Heart right ventricle (tissue), 16 donors: ENCODE data around the gene CLMN. TPM values are rescaled to one million over a fixed set of nuclear protein-coding genes. Genes with fewer than 3 reads are reported as not detected.
"Not testable (repeated sequence)": the region's sequence is repeated elsewhere in the genome, so short reads cannot be mapped to it uniquely, and the experiment has no call there.

ENCODE experiments used
- ATAC-seq, 8 donors: fragments of 200-7000 bp; cut with Tn5 transposase; one replicate each; pipeline ENCODE4 v1.9.1; 2020; ENCODE audit warnings: mild to moderate bottlenecking in 8 of 8, moderate library complexity in 8 of 8, moderate number of reproducible peaks in 1 of 8
- DNase-seq, 2 donors: peaks; one replicate each; pipeline ENCODE4 v3.0.0-alpha.2; 2020
- H3K27ac ChIP-seq, 10 donors: fragments of 200-600 bp; sonication (generic) in 2 of 10; one replicate each; pipeline versions ENCODE4 v1.5.0 to v1.8.0; 2020 to 2022; ENCODE audit warnings: mild to moderate bottlenecking in 3 of 10
- H3K27me3 ChIP-seq, 7 donors: fragments of 200-600 bp; one replicate each; pipeline ENCODE4 v1.8.0; 2021 to 2022; ENCODE audit warnings: mild to moderate bottlenecking in 2 of 7
- H3K36me3 ChIP-seq, 9 donors: fragments of 200-600 bp; sonication (generic) in 1 of 9; one replicate each; pipeline versions ENCODE4 v1.5.0 to v1.8.0; 2020 to 2022; ENCODE audit warnings: mild to moderate bottlenecking in 2 of 9
- H3K4me1 ChIP-seq, 9 donors: fragments of 200-600 bp; sonication (generic) in 1 of 9; one replicate each; pipeline versions ENCODE4 v1.5.0 to v1.8.0; 2020 to 2022; ENCODE audit warnings: mild to moderate bottlenecking in 4 of 9
- H3K4me3 ChIP-seq, 10 donors: fragments of 200-600 bp; sonication (generic) in 2 of 10; one replicate each; pipeline versions ENCODE4 v1.5.0 to v1.8.0; 2020 to 2022; ENCODE audit warnings: mild to moderate bottlenecking in 7 of 10, moderate library complexity in 2 of 10
- H3K9me3 ChIP-seq, 11 donors: fragments of 200-600 bp in 10 of 11; sonication (generic) in 2 of 11; one replicate each; pipeline versions ENCODE4 v1.5.0 to v1.8.0; 2013 to 2022; ENCODE audit warnings: mild to moderate bottlenecking in 2 of 11, control low read depth in 1 of 11, moderate library complexity in 1 of 11
- WGBS, 2 donors: extraction: QIAGEN DNeasy Blood & Tissue Kit; methylation state at CpG; one replicate each; pipeline ENCODE4 v1.1.7; 2013; ENCODE audit warnings: inconsistent platforms in 1 of 2; 5-methylcytosine and 5-hydroxymethylcytosine counted together
- intact Hi-C, 10 donors: fragments of 100-400 bp; cut with DNase I; formaldehyde crosslinking; loops; one replicate each; pipeline versions ENCODE4 v1.11.1 to v1.14.2; 2022
- polyA plus RNA-seq, 2 donors: library from polyadenylated mRNA; stranded (reverse); fragments of 200-250 nt; gene quantifications; one replicate each; pipeline ENCODE4 v1.2.3, GENCODE V29; 2013
- total RNA-seq, 10 donors: library from RNA; stranded (reverse); fragmentation: NEBNext Ultra II Directional in 3 of 10; extraction: Animal tissue kit (Norgen Biotek cat#: 25700) in 3 of 10; gene quantifications; one replicate each; pipeline versions ENCODE4 v1.2.1 to v1.2.4, GENCODE V29; 2021 to 2023
- TF ChIP-seq, protein P1 (sequence below), 9 donors: fragments of 200-600 bp; sonication (generic) in 2 of 9; IDR thresholded peaks; one replicate each; pipeline versions ENCODE4 v1.5.0 to v1.8.0; 2021 to 2022; ENCODE audit warnings: antibody characterized with exemption in 9 of 9, mild to moderate bottlenecking in 5 of 9, moderate library complexity in 1 of 9
- donor health status: Arrhythmogenic right ventricular cardiomyopathy.
- donor health status: ischemic (EF 13 %, LVEDD 7.1; RV severe dilation, severe dysfunction).
- donor health status: healthy with polysubstance abuse.
- donor health status: DM: no; HTN: yes; CAD: no.
- donor health status: DM: no; HTN: no; CAD: no.
- donor health status: ischemic (EF 25% LVEDD 6.9; RV normal size, moderate dysfunction).
- donor health status: ischemic (EF 25% LVEDD 5.7; RV mildly dilated, moderate dysfunction).
- donor health status: healthy.
- donor health status: DM: yes; HTN: yes; CAD: no.
- donor health status: Ischemic cardiomyopathy.
- donor health status: ischemic (EF 35%, LVEDD 5.7; RV mildly dilated, moderate dysfunction).
- donor health status: nonischemic (EF 11% LVEDD 7.7; RV severe dilation, severe dysfunction).
- donor health status: DM: yes; HTN: yes; CAD: no.
- donor health status: PGD.
- donor health status: ischemic (EF 29% LVEDD 5.4; RV normal size, mild dysfunction).
- donor health status: nonischemic (EF 23%, LVEDD 6.1; RV moderate dilation, normal function).

CLMN gene
- total and polyA plus RNA-seq, 12 donors = 2.6 to 14.5 (median 5.9) TPM

DNA sequence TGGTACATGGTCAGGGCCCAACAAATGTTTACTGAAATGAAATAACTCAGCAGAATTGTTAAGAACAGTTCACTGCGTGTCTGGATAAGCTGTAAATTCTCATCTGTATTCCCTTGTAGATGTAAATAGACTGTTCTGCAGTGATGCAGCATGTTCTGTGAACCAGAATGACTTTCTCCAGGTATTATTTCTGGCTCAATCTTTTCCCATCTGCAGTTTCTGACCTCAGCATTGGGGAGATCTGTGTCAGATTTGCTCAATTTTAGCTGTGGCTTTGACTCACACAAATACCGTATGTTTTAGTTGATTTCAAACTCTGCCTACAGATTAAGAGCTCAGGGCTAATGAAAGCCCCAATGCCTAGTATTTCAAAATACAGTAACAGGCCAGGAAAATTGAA, 113.2 kb downstream of the CLMN start:
- TF ChIP-seq, protein P1, sequence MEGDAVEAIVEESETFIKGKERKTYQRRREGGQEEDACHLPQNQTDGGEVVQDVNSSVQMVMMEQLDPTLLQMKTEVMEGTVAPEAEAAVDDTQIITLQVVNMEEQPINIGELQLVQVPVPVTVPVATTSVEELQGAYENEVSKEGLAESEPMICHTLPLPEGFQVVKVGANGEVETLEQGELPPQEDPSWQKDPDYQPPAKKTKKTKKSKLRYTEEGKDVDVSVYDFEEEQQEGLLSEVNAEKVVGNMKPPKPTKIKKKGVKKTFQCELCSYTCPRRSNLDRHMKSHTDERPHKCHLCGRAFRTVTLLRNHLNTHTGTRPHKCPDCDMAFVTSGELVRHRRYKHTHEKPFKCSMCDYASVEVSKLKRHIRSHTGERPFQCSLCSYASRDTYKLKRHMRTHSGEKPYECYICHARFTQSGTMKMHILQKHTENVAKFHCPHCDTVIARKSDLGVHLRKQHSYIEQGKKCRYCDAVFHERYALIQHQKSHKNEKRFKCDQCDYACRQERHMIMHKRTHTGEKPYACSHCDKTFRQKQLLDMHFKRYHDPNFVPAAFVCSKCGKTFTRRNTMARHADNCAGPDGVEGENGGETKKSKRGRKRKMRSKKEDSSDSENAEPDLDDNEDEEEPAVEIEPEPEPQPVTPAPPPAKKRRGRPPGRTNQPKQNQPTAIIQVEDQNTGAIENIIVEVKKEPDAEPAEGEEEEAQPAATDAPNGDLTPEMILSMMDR (IDR thresholded peaks at IDR 0.05) = no peak
- H3K9me3 ChIP-seq = peaks cover 0 to 34% (median 4%) of the 10 kb centered on the region in 11 donors
- H3K4me3 ChIP-seq = no peak overlapping the region
- 93 to 97% methylated on average over 2 of the region's 2 CpGs for WGBS, 2 donors
- DNase-seq = no peak
- intact Hi-C loops = no loop called here
- no peak overlapping the region for H3K27ac ChIP-seq
- peaks cover 0 to 52% (median 7%) of the 10 kb centered on the region in 9 donors for H3K36me3 ChIP-seq
- H3K27me3 ChIP-seq = peaks cover 0 to 33% (median 8%) of the 10 kb centered on the region in 7 donors
- no peak for ATAC-seq
- no peaks in the 10 kb centered on the region for H3K4me1 ChIP-seq

DNA sequence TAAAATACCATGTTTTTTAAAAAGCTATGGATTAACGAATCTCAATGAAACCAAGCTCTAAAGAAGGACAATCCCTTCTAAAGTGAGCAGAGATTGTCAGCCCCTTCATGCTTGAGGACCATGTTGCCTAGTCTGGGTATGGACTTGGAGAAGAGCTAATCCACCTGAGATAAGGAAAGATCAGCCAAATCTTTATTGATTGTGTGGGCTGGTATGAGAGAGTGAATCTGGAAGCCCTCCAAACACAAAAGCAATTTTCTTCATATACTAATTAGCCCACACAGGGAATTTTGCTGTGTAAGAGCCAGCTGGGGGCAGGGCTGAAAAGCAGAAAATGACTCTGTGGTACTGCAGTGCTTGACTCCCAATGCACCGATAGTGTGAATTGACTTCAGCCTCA, 115.0 kb downstream of the CLMN start:
- Histone ChIP-seq H3K4me3 (no peak overlapping the region), H3K9me3 (peaks cover 0 to 34% (median 4%) of the 10 kb centered on the region in 11 donors), H3K27ac (no peak overlapping the region), H3K36me3 (peaks cover 0 to 50% (median 7%) of the 10 kb centered on the region in 9 donors), H3K4me1 (peaks cover 0 to 6% (median 0%) of the 10 kb centered on the region in 9 donors), H3K27me3 (peaks cover 0 to 31% (median 8%) of the 10 kb centered on the region in 7 donors)
- WGBS, 2 donors = 87 to 88% methylated on average over 2 of the region's 2 CpGs
- DNase-seq = no peak
- intact Hi-C loops = no loop called here
- TF ChIP-seq, protein P1 (IDR thresholded peaks at IDR 0.05) = no peak
- ATAC-seq = no peak

DNA sequence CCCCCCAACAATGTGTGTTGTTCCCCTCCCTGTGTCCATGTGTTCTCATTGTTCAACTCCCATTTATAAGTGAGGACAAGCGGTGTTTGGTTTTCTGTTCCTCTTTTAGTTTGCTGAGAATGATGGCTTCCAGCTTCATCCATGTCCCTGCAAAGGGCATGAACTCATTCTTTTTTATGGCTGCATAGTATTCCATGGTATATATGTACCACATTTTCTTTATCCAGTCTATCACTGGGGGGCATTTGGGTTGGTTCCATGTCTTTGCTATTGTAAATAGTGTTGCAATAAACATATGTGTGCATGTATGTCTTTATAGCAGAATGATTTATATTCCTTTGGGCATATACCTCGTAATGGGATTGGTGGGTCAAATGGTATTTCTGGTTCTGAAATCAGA, 118.0 kb downstream of the CLMN start:
- peaks cover 0 to 53% (median 24%) of the 10 kb centered on the region in 7 donors for H3K27me3 ChIP-seq
- H3K27ac ChIP-seq, H3K4me1 ChIP-seq, H3K4me3 ChIP-seq, intact Hi-C loops, DNase-seq, ATAC-seq: not testable (repeated sequence)
- 96 to 98% methylated on average over 2 of the region's 2 CpGs for WGBS, 2 donors
- H3K9me3 ChIP-seq = peaks cover 0 to 34% (median 4%) of the 10 kb centered on the region in 11 donors
- H3K36me3 ChIP-seq = peaks cover 0 to 36% (median 7%) of the 10 kb centered on the region in 9 donors

DNA sequence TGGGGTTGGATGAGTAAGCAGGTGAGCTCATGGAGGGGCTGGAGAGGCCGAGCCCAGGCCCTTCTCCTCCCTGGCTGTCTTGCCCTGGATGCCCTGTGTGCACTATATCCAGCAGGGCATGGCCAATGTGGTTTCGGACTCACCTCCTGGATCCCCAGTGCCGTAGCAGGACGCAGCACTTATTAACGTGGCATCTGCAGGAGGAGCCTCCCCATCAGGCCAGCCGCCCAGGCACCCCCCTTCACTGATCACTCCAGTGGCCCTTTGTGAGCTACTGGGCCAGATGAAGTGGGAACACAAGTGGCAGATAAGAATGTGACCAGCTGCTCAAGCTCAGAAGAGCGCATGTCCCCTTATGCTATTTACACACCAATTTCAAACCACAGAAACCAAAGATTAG, 119.3 kb downstream of the CLMN start:
- no peak overlapping the region for H3K4me3 ChIP-seq
- intact Hi-C loops = no loop called here
- TF ChIP-seq, protein P1 (IDR thresholded peaks at IDR 0.05) = no peak
- ATAC-seq = peak in 7 of 8 donors; percentile 70 to 93 (median 80)
- peaks cover 0 to 64% (median 34%) of the 10 kb centered on the region in 7 donors for H3K27me3 ChIP-seq
- DNase-seq = peak; percentile 32
- H3K9me3 ChIP-seq = peaks cover 0 to 25% (median 4%) of the 10 kb centered on the region in 11 donors
- H3K27ac ChIP-seq = no peak overlapping the region
- peaks cover 0 to 36% (median 7%) of the 10 kb centered on the region in 9 donors for H3K36me3 ChIP-seq
- 45 to 60% methylated on average over 7 of the region's 7 CpGs for WGBS, 2 donors
- H3K4me1 ChIP-seq = peaks cover 0 to 6% (median 0%) of the 10 kb centered on the region in 9 donors

DNA sequence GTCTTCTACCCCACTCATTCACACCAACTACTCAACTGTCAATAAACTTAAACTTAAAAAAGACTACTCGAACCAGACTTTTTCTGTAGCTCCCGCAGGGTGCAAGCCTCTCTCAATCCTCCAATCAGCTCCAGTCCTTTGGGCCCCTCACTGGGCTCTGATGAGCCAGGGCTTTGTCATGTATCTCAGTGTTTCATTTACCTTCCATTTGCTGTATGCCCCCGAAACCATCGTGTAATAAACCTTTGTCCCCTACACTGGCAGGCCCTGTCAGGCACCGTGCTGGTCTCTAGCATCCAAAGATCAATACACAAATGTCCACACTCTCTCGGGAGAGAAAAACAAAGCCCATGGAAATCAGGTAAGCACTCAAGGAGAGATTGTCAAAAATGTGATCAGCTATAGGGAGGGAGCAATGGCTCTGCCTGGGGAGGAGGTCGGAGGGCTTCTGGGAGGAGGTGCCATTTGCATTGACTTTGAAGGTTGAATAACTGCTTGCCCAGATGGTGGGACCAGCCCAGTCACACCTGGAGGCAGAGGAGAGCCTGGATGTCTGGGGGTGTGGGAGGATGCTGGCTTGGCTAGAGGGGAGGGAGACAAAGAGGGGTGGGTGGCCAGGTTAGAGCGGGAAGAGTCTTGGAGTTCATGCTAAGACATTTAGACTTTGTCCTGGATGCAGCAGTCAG, 120.3 kb downstream of the CLMN start:
- intact Hi-C loops = loop anchor here in 1 of 10 donors (10.0 kb wide), 1 partner anchor 95 kb away; no protein-coding TSS in a partner anchor
- peaks cover 0 to 6% (median 0%) of the 10 kb centered on the region in 9 donors for H3K4me1 ChIP-seq
- H3K27ac ChIP-seq = no peak overlapping the region
- ATAC-seq (no peak), DNase-seq (no peak)
- H3K4me3 ChIP-seq = no peak overlapping the region
- TF ChIP-seq, protein P1 (IDR thresholded peaks at IDR 0.05) = no peak
- WGBS, 2 donors = 67 to 77% methylated on average over 8 of the region's 8 CpGs
- H3K27me3 ChIP-seq = peaks cover 0 to 64% (median 34%) of the 10 kb centered on the region in 7 donors
- H3K9me3 ChIP-seq = peaks cover 0 to 15% (median 0%) of the 10 kb centered on the region in 11 donors
- peaks cover 0 to 27% (median 7%) of the 10 kb centered on the region in 9 donors for H3K36me3 ChIP-seq
